Esophagus muscularis mucosa (tissue), 3 donors: ENCODE data around the gene ALDH1L2.

Source experiments
- CTCF ChIP-seq, 3 experiments: fragments of 200-600 bp in 2 of 3; fragments of 450-650 bp in 1 of 3; sonication (generic) in 2 of 3; IDR thresholded peaks; one replicate each; pipeline ENCODE4 v1.5.1; 2017 to 2019; ENCODE audit warnings: antibody characterized with exemption in 3 of 3, mild to moderate bottlenecking in 2 of 3, moderate library complexity in 1 of 3
- POLR2AphosphoS5 ChIP-seq, 2 donors: sonication (generic); formaldehyde crosslinking; IDR thresholded peaks; one replicate each; pipeline ENCODE4 v1.6.1; 2017; ENCODE audit warnings: antibody characterized with exemption in 2 of 2

DNA sequence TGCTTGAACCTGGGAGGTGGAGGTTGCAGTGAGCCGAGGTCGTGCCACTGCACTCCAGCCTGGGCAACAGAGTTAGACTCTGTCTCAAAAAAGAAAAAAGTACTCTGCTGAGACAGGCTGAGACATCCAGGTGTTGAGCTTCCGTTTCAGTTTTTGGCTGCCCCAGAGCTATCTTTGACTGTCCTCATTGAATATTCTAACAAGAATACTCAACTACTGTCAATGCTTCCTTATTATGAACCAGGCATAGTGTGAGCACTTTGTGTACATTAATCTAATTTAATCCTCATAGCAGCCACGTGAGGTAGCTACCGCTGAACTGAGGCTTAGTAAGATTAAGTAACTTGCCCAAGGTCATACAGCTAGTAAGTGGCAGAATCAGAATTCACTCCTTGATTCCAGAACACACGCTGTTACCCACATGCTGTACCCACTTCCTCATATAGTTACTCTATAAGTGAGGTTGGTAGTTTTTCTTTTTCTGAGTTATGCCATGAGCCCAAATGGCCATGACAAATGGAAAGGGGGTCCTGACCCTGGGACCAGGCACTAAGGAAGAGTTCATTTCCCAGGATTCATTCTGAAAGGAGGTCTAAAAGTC lies 11.3 kb downstream of the ALDH1L2 start:
- TF ChIP-seq CTCF (IDR thresholded peaks at IDR 0.05) (no peak), POLR2AphosphoS5 (IDR thresholded peaks at IDR 0.05) (no peak)
